Measurements from ENCODE around the gene BAD.

- no peak for TF ChIP-seq POLR2A (IDR thresholded peaks at IDR 0.05; ENCODE audit: extremely low read depth, insufficient read length)
- TF ChIP-seq CTCF (IDR thresholded peaks at IDR 0.05; ENCODE audit: low read depth, low read length): no peak
- no peak for TF ChIP-seq MYC (IDR thresholded peaks at IDR 0.05; ENCODE audit: low read depth, low read length)
These were observed 46.4 kb upstream of the BAD start for GRCh38 chr11:64330888-64331287.
